ENCODE data around the gene HOXD11. TPM values are rescaled to one million over a fixed set of nuclear protein-coding genes. Genes with fewer than 3 reads are reported as not detected.
A peak's percentile ranks its signal among the peaks of the same experiment; 100 is the strongest.

HOXD11 gene
- total and polyA plus RNA-seq, 2 experiments from 2014 or later, result not detected

DNA sequence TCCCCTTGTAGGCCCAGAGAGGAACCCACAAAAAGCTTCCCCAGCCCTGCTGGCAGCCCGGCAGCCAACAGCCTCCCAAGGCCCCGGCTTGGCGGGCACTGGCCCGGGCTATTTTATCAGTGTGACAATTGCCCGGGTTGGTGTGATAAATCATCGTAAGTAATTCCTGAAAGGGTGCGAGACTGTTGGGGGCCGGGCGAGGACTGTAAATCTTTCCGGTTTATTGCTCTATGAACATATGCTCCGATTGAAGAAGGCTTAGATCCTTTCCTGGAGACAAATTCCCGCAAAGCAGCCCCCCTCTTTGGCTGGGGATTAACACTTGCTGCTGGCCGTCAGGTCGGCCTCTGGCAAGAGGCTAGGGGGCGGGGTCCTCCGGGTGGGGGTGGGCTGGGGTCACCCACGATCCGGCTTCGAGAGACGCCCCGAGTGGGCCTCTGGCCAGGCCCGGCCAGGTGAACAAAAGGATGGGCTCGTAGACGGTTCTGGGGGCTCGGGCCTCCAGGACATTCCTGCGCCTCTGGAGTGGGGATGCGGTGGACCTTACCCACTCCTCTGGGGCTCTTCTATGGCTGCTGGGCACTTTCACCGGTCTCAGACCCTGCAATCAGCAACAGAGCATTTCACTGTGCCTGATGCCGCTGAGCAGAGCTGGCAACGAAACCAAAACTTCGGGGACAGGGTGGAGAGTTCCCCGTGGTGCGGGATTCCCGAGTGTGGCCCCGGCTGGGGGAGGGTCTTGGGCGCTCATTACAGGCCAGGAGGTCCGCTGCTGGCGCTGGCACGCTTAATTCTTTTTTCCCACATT is 52.0 kb downstream of the HOXD11 start:
- Histone ChIP-seq H2AFZ (no peak overlapping the region), H4K20me1 (replicated peaks; ENCODE audit: insufficient read depth) (peaks cover 51% of the 10 kb centered on the region), H3K27ac (ENCODE audit: low read depth) (no peak overlapping the region), H3F3A (replicated peaks; ENCODE audit: low read depth) (peaks cover 34% of the 10 kb centered on the region), H3K4me1 (ENCODE audit: insufficient read depth) (peaks cover 60% of the 10 kb centered on the region), H3K36me3 (ENCODE audit: insufficient read depth) (no peaks in the 10 kb centered on the region), H3K4me3 (no peak overlapping the region), H3K4me2 (no peak overlapping the region), H3K27me3 (ENCODE audit: insufficient read depth) (peaks cover 100% of the 10 kb centered on the region), H3K9me2 (ENCODE audit: insufficient read depth) (no peaks in the 10 kb centered on the region), H3K79me2 (replicated peaks; ENCODE audit: insufficient read depth) (no peaks in the 10 kb centered on the region)
- Mint-ChIP-seq H3K4me1 (peaks cover 42% of the 10 kb centered on the region), H3K9me3 (peaks cover 6% of the 10 kb centered on the region; the same call in 2 of the 3 replicates), H3K27ac (no peak overlapping the region), H3K27me3 (ENCODE audit: insufficient read depth, low read depth, poor library complexity) (peaks cover 99% of the 10 kb centered on the region), H3K36me3 (ENCODE audit: low read depth) (no peaks in the 10 kb centered on the region), H3K4me3 (no peak overlapping the region)
- TF ChIP-seq POLR2AphosphoS5 (IDR thresholded peaks at IDR 0.05; ENCODE audit: low read depth) (no peak), EZH2 (IDR thresholded peaks at IDR 0.05; ENCODE audit: low read depth, unreplicated experiment) (peak; percentile 95), ZNF331 (CRISPR knock-in tag; IDR thresholded peaks at IDR 0.05; ENCODE audit: low read depth) (no peak), EZH2phosphoT487 (IDR thresholded peaks at IDR 0.05; ENCODE audit: unreplicated experiment) (peak; percentile 32), NANOG (IDR thresholded peaks at IDR 0.05; ENCODE audit: borderline replicate concordance) (no peak)
- TF ChIP-seq, protein P1, sequence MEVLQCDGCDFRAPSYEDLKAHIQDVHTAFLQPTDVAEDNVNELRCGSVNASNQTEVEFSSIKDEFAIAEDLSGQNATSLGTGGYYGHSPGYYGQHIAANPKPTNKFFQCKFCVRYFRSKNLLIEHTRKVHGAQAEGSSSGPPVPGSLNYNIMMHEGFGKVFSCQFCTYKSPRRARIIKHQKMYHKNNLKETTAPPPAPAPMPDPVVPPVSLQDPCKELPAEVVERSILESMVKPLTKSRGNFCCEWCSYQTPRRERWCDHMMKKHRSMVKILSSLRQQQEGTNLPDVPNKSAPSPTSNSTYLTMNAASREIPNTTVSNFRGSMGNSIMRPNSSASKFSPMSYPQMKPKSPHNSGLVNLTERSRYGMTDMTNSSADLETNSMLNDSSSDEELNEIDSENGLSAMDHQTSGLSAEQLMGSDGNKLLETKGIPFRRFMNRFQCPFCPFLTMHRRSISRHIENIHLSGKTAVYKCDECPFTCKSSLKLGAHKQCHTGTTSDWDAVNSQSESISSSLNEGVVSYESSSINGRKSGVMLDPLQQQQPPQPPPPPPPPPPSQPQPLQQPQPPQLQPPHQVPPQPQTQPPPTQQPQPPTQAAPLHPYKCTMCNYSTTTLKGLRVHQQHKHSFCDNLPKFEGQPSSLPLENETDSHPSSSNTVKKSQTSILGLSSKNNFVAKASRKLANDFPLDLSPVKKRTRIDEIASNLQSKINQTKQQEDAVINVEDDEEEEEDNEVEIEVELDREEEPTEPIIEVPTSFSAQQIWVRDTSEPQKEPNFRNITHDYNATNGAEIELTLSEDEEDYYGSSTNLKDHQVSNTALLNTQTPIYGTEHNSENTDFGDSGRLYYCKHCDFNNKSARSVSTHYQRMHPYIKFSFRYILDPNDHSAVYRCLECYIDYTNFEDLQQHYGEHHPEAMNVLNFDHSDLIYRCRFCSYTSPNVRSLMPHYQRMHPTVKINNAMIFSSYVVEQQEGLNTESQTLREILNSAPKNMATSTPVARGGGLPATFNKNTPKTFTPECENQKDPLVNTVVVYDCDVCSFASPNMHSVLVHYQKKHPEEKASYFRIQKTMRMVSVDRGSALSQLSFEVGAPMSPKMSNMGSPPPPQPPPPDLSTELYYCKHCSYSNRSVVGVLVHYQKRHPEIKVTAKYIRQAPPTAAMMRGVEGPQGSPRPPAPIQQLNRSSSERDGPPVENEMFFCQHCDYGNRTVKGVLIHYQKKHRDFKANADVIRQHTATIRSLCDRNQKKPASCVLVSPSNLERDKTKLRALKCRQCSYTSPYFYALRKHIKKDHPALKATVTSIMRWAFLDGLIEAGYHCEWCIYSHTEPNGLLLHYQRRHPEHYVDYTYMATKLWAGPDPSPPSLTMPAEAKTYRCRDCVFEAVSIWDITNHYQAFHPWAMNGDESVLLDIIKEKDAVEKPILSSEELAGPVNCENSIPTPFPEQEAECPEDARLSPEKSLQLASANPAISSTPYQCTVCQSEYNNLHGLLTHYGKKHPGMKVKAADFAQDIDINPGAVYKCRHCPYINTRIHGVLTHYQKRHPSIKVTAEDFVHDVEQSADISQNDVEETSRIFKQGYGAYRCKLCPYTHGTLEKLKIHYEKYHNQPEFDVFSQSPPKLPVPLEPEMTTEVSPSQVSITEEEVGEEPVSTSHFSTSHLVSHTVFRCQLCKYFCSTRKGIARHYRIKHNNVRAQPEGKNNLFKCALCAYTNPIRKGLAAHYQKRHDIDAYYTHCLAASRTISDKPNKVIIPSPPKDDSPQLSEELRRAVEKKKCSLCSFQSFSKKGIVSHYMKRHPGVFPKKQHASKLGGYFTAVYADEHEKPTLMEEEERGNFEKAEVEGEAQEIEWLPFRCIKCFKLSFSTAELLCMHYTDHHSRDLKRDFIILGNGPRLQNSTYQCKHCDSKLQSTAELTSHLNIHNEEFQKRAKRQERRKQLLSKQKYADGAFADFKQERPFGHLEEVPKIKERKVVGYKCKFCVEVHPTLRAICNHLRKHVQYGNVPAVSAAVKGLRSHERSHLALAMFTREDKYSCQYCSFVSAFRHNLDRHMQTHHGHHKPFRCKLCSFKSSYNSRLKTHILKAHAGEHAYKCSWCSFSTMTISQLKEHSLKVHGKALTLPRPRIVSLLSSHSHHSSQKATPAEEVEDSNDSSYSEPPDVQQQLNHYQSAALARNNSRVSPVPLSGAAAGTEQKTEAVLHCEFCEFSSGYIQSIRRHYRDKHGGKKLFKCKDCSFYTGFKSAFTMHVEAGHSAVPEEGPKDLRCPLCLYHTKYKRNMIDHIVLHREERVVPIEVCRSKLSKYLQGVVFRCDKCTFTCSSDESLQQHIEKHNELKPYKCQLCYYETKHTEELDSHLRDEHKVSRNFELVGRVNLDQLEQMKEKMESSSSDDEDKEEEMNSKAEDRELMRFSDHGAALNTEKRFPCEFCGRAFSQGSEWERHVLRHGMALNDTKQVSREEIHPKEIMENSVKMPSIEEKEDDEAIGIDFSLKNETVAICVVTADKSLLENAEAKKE (CRISPR knock-in tag; IDR thresholded peaks at IDR 0.05), result no peak
- peak; percentile 5; the same call in 2 of the 3 replicates for ATAC-seq
- peak; percentile 38 for DNase-seq (ENCODE audit: low spot score)

MicroRNA genes within 50 kb of the gene (microRNA counts, 767-probe panel; counts per million panel counts)
- microRNA hsa-miR-10b-5p, result not detected

Small RNAs within 50 kb of the gene (microRNA-seq; reads per million reads assigned to microRNA genes)
- gene MIR10B, result 3.8 reads per million, percentile 15 among the genes with 10 or more reads in this experiment

Small RNAs within 50 kb of the gene (small RNA-seq; reads per million reads assigned to genes)
- gene MIR10B (ENCODE audit: low replicate concordance), result 13.4 reads per million, percentile 97 among the genes with 10 or more reads in this experiment

Other genes with a start within 250 kb of the HOXD11 start
- 6.1 and 8.1 TPM in 2 replicates for gene LNPK, start 105.0 kb upstream of the HOXD11 start, total RNA-seq (2014; rRNA removed; shearing (Covaris generic))
- 5.2 and 5.4 TPM in 2 replicates for gene LNPK, start 105.0 kb upstream of the HOXD11 start, polyA plus RNA-seq (2016; fragmentation: Nextera tagmentation; extraction: Ambion mirVana)
- gene EVX2, start 23.3 kb upstream of the HOXD11 start, total RNA-seq (2014; rRNA removed; shearing (Covaris generic)), result 0.03 and 0.04 TPM in 2 replicates
- not detected in 2 replicates for gene EVX2, start 23.3 kb upstream of the HOXD11 start, polyA plus RNA-seq (2016; fragmentation: Nextera tagmentation; extraction: Ambion mirVana)
- gene HOXD13, start 14.6 kb upstream of the HOXD11 start, total RNA-seq (2014; rRNA removed; shearing (Covaris generic)), result 0.47 TPM in 1 of 2 replicates, not detected in the other
- not detected in 2 replicates for gene HOXD13, start 14.6 kb upstream of the HOXD11 start, polyA plus RNA-seq (2016; fragmentation: Nextera tagmentation; extraction: Ambion mirVana)
- not detected in 2 replicates for gene HOXD12, start 7.5 kb upstream of the HOXD11 start, total RNA-seq (2014; rRNA removed; shearing (Covaris generic))
- not detected in 2 replicates for gene HOXD12, start 7.5 kb upstream of the HOXD11 start, polyA plus RNA-seq (2016; fragmentation: Nextera tagmentation; extraction: Ambion mirVana)
- not detected in 2 replicates for gene HOXD10, start 9.5 kb downstream of the HOXD11 start, total RNA-seq (2014; rRNA removed; shearing (Covaris generic))
- gene HOXD10, start 9.5 kb downstream of the HOXD11 start, polyA plus RNA-seq (2016; fragmentation: Nextera tagmentation; extraction: Ambion mirVana), result not detected in 2 replicates
- gene HOXD9, start 15.4 kb downstream of the HOXD11 start, total RNA-seq (2014; rRNA removed; shearing (Covaris generic)), result not detected in 2 replicates
- not detected in 2 replicates for gene HOXD9, start 15.4 kb downstream of the HOXD11 start, polyA plus RNA-seq (2016; fragmentation: Nextera tagmentation; extraction: Ambion mirVana)
- not detected in 2 replicates for gene HOXD8, start 22.4 kb downstream of the HOXD11 start, total RNA-seq (2014; rRNA removed; shearing (Covaris generic))
- not detected in 2 replicates for gene HOXD8, start 22.4 kb downstream of the HOXD11 start, polyA plus RNA-seq (2016; fragmentation: Nextera tagmentation; extraction: Ambion mirVana)
- not detected in 2 replicates for gene HOXD4, start 44.3 kb downstream of the HOXD11 start, total RNA-seq (2014; rRNA removed; shearing (Covaris generic))
- not detected in 2 replicates for gene HOXD4, start 44.3 kb downstream of the HOXD11 start, polyA plus RNA-seq (2016; fragmentation: Nextera tagmentation; extraction: Ambion mirVana)
- gene HOXD3, start 50.0 kb downstream of the HOXD11 start, total RNA-seq (2014; rRNA removed; shearing (Covaris generic)), result not detected in 2 replicates
- gene HOXD3, start 50.0 kb downstream of the HOXD11 start, polyA plus RNA-seq (2016; fragmentation: Nextera tagmentation; extraction: Ambion mirVana), result not detected in 2 replicates
- gene HOXD1, start 81.4 kb downstream of the HOXD11 start, total RNA-seq (2014; rRNA removed; shearing (Covaris generic)), result 0.39 TPM in 1 of 2 replicates, not detected in the other
- gene HOXD1, start 81.4 kb downstream of the HOXD11 start, polyA plus RNA-seq (2016; fragmentation: Nextera tagmentation; extraction: Ambion mirVana), result not detected in 2 replicates
- gene MTX2, start 162.2 kb downstream of the HOXD11 start, total RNA-seq (2014; rRNA removed; shearing (Covaris generic)), result 37.5 and 51.8 TPM in 2 replicates
- 81.7 and 93.4 TPM in 2 replicates for gene MTX2, start 162.2 kb downstream of the HOXD11 start, polyA plus RNA-seq (2016; fragmentation: Nextera tagmentation; extraction: Ambion mirVana)